Measurements from ENCODE around the gene KLHL33. TPM values are rescaled to one million over a fixed set of nuclear protein-coding genes. Genes with fewer than 3 reads are reported as not detected.
"Not testable (repeated sequence)": the region's sequence is repeated elsewhere in the genome, so short reads cannot be mapped to it uniquely, and the experiment has no call there.

Gene KLHL33
- total and polyA plus RNA-seq, 8 donors = 0.08 to 0.34 (median 0.13) TPM

GRCh38 chr14:20446889-20447288 lies 10.9 kb upstream of the KLHL33 start:
- DNase-seq (no peak), ATAC-seq (no peak), FAIRE-seq (no peak)
- Histone ChIP-seq H3K9me3 (no peaks in the 10 kb centered on the region), H3K4me3 (no peak overlapping the region), H3K36me3 (peaks cover 9 to 59% (median 32%) of the 10 kb centered on the region in 3 donors), H3K27ac (no peak overlapping the region), H3K4me1 (no peaks in the 10 kb centered on the region), H3K27me3 (no peaks in the 10 kb centered on the region)
- intact Hi-C loops (cut with DNase I) = no loop called here
- TF ChIP-seq CTCF (IDR thresholded peaks at IDR 0.05) = no peak
- WGBS, 2 donors = 96 to 97% methylated on average over 5 of the region's 5 CpGs

- intact Hi-C loops (cut with DNase I); H3K27ac ChIP-seq; H3K27me3 ChIP-seq; DNase-seq; H3K4me3 ChIP-seq; H3K4me1 ChIP-seq; ATAC-seq; FAIRE-seq; H3K9me3 ChIP-seq: not testable (repeated sequence)
- peaks cover 6 to 29% (median 17%) of the 10 kb centered on the region in 3 donors for H3K36me3 ChIP-seq
- WGBS, 2 donors = 68 to 69% methylated on average over 2 of the region's 4 CpGs
Measured at GRCh38 chr14:20443650-20444049, 7.7 kb upstream of the KLHL33 start.

GRCh38 chr14:20441461-20441860 lies 5.5 kb upstream of the KLHL33 start:
- no peaks in the 10 kb centered on the region for H3K27me3 ChIP-seq
- ATAC-seq (no peak), FAIRE-seq (no peak), DNase-seq (no peak)
- H3K9me3 ChIP-seq = no peaks in the 10 kb centered on the region
- H3K4me1 ChIP-seq = no peaks in the 10 kb centered on the region
- H3K4me3 ChIP-seq = no peak overlapping the region
- TF ChIP-seq CTCF (IDR thresholded peaks at IDR 0.05) = no peak
- H3K27ac ChIP-seq = no peak overlapping the region
- 91 to 92% methylated on average over 2 of the region's 2 CpGs for WGBS, 2 donors
- intact Hi-C loops (cut with DNase I) = no loop called here
- peaks cover 0 to 7% (median 0%) of the 10 kb centered on the region in 3 donors for H3K36me3 ChIP-seq

- no peak for FAIRE-seq
- ATAC-seq = no peak
- TF ChIP-seq CTCF (IDR thresholded peaks at IDR 0.05) = no peak
- Histone ChIP-seq H3K36me3 (peaks cover 0 to 2% (median 0%) of the 10 kb centered on the region in 3 donors), H3K27me3 (no peaks in the 10 kb centered on the region), H3K9me3 (no peaks in the 10 kb centered on the region), H3K4me3 (no peak overlapping the region), H3K4me1 (no peaks in the 10 kb centered on the region), H3K27ac (no peak overlapping the region)
- DNase-seq = no peak
- intact Hi-C loops (cut with DNase I) = no loop called here
- WGBS, 2 donors = 69 to 74% methylated on average over 5 of the region's 5 CpGs
Measured at GRCh38 chr14:20440882-20441281, 4.9 kb upstream of the KLHL33 start.

- intact Hi-C loops (cut with DNase I) = no loop called here
- no peak overlapping the region for H3K4me3 ChIP-seq
- H3K4me1 ChIP-seq = no peaks in the 10 kb centered on the region
- H3K36me3 ChIP-seq = no peaks in the 10 kb centered on the region
- ATAC-seq = no peak
- TF ChIP-seq CTCF (IDR thresholded peaks at IDR 0.05) = no peak
- no peaks in the 10 kb centered on the region for H3K27me3 ChIP-seq
- FAIRE-seq = no peak
- H3K27ac ChIP-seq = no peak overlapping the region
- 70 to 75% methylated on average over 5 of the region's 5 CpGs for WGBS, 2 donors
- DNase-seq = no peak
- no peaks in the 10 kb centered on the region for H3K9me3 ChIP-seq
Measured at GRCh38 chr14:20440465-20440864, 4.5 kb upstream of the KLHL33 start.
